NCI-H2196 treated with DMSO at 0.1 percent for 48 hours (cell line): ENCODE data around the gene LRRC4C.
"Not testable (repeated sequence)": the region's sequence is repeated elsewhere in the genome, so short reads cannot be mapped to it uniquely, and the experiment has no call there.

ENCODE experiments used
- DNase-seq: peaks from one replicate; lab custom pipeline; 2025; ENCODE audit not compliant: unreplicated experiment; lab: John Stamatoyannopoulos, UW

LRRC4C gene

DNA sequence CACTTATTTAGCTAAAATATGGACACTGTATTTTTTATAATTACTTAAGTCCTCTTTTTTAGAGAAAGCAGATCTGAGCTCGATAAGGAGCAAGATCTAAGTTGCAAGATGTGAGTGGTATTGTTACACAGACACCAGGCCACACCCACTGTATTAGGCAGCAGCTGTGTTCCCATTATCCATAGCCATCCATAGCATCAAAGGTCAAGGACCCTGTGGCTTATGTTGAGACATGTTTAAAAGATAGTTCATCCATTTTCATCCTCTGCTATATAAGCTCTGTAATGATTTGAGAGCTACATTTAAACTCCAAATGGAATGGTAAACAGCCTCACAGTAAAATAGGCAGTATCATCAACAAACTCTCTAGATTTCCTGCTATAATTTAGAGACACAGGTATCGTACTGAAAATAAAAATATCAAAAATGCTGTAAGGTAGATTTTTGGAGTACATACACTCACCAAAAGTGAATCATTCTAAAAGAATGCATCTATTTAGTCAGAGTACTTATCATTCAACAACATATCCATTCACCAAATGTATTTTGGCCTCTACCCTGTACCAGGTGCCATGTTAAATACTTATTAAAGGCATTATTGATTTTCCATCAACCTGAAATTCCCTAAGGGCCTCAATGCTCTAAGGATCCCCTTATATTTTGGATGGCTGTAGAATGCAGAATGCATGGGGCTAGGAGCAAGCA is 574.0 kb downstream of the LRRC4C start:
- no peak for DNase-seq

DNA sequence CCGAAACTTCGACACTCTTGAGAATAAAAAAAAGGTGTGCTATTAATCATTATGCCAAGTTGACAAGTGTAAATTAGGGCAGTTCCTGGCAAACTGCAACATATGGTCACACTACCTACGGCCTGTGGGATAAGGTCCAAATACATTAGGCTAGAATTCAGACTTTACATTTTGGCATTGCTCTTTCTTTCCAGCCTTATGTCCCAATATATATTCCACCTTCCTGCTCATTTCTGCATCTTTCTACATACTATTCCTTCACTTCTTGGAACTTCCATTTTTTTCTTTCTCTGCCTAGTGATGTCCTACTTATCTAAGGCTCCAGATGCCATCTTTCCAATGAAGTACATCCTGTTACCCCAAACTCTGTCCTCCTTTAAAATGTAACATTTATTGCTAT is 577.2 kb downstream of the LRRC4C start:
- no peak for DNase-seq

DNA sequence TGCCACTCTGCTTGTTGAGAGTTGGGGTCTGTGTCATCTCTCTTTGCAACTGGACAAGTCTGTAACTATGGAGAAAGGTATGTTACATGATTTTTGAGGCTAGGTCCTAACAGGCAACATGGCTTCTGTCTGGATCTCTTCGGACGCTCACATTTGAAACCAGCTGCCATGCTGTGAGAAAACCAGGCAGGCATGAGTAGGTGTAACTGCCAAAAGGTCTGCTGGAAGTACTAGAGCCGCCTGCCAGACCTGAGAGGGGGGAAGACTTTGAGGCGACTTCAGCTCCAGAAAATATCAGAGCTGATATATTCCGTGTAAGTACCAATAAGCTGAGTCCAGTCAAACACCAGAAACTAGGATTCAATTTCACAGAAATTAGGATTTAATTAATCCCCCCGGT is 579.5 kb downstream of the LRRC4C start:
- DNase-seq = no peak

DNA sequence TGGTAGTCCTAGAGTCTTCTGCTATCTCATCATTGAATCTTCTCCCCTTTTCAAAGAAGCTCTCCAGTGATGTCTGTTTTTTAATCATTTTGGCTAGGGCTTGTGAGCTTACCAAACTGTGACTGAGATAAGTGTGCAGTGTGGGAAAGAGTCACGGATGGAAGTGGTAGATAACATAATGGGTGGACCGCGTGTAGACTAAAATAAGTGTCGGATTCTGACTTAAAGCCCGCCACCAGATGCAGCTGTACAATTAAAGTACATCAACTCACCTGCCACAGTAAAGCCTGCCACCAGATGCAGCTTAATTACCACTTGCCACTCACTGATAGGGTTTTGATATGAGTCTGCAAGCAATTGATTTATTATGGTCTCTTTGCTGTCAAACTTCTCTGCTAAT is 581.5 kb downstream of the LRRC4C start:
- no peak for DNase-seq

DNA sequence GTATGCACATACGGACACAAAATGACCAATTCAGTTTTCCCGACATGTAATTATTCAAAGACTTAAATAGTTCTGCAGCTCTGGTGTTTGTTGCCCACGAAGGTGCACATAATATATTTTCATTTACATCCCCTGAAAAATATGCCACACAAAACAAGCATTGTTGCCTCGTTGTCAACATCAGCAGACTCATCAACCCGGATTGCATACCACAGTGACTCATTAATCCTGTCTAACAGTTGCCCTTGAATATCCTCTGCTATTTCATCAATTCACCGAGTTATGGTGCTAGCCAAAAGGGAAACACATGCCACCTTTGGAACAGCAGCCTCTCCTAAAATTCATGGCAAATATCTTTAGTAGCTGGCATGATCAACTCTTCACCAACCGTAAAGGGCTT is 582.2 kb downstream of the LRRC4C start:
- no peak for DNase-seq

DNA sequence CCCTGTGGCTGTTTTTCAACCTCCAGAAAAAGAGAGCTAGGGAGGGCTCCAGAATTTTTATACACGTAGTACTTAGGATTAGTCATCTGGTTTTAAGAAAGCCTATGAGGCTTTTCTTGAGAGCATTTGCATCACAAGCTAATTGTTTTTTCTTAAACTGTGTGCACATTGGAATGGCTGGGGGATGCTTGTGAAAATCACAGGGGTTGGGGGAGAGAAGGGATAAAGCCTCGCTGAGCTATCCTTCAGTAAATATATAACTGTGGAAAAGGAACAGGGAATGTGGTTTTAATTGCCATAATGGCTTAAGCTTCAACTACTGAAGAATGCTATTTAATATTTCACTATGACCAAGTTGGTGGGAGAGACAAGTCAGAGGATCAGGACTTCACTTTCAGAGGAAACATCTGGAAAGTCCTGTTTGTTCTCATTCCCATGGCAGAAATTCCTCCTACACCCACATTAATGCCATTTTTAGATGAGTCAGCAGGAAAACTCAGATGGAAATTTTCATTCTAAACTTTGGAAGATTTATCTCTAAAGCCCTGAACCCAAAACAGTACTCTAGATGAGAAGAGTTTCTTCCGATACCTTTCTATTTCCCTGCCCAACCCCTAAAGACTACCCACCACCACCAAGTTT is 591.3 kb downstream of the LRRC4C start:
- no peak for DNase-seq

DNA sequence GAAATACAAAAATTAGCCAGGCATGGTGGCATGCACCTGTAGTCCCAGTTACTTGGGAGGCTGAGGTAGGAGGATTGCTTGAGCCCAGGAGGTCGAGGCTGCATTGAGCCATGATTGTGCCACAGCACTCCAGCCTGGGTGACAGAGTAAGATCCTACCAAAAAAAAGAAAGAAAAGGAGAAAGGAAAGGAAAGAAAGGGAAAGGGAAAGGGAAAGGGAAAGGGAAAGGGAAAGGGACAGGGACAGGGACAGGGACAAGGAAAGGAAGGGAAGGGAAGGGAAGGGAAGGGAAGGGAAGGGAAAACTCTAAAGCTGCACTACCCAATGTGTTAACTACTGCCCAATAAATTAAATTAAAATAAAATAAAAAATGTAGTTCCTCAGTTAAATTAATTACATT is 601.7 kb downstream of the LRRC4C start:
- not testable (repeated sequence) for DNase-seq

DNA sequence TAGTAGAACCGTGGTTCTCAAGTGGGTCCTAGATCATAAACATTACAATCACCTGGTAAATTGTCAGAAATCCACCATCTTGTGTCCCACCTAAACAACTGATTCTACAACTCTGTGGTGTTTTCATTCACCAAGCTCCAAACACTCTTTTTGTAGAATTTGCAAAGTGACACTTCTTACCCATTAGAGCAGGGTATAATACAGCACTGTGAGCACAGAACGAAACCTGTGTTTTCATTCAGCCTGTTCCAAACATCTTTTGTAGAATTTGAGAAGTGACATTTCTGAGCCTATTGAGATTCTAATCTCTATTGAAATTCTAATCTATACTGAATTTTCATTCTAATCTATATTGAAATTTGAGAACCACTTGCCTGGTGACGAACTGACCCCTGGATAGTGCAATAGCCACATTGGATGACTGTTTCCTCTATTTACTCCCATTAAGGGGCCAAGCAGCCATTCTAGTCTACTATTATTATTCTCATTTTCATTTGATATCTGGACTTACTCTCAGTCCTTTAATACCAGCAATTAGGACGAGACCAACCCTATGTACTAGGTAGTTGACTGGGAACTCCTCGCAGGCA is 616.6 kb downstream of the LRRC4C start:
- no peak for DNase-seq

DNA sequence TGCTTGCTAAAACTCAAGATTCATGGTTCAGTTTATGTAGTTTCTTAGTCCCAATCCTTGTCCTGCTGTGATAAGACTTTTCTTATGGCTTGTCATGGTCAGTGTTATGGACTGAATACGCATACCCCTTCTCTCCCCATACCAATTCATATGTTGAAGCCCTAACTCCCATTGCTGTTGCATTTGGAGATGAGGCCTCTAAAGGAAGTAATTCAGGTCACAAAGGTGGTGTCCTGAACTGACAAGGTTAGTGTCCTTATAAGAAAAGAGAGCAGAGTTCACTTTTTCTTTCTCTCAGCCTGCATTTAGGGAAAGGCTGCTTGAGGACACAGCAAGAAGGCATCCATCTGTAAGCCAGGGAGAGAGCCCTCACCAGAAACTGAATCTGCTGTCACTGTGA is 618.2 kb downstream of the LRRC4C start:
- no peak for DNase-seq

DNA sequence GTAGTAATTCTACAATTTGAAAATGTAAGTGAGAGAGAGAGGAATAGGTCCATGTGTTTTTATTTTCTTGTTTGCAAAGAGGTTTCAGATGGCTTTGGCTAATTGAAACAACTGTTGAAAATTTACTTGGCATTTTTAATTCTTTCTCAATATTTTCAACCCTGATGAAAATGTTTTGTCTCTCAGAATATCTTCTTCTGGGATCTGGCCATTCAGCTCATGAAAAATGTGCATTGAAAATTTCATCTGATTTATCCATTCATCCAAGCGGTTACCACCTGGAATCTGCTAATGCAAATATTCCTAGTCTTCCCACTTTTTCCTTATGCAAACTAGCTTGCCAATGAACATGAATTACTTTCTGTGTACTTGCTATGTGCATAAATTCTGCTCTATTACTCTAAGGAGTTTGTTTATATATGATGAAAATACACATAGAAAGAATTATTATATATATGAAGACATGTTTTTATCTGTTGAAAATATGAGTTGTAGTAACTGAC is 621.2 kb downstream of the LRRC4C start:
- DNase-seq = no peak

DNA sequence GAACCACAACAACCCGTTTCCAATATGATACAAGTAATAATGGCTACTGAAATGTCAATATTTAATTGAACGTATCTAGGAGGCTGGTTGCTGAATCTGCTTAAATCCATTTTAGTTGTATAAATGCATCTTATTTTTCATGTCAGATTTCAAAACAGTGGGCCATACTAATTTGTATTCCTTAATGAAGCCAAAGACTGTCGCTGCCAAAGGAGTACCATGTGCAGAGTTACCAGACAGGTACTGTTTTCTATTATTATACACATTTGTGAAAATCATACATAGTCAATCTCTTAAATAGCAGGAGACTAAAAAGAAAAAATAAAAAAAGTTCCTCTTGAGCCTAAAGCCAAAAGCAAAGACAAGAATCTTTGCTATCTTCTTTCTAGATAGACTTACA is 632.3 kb downstream of the LRRC4C start:
- DNase-seq = no peak

DNA sequence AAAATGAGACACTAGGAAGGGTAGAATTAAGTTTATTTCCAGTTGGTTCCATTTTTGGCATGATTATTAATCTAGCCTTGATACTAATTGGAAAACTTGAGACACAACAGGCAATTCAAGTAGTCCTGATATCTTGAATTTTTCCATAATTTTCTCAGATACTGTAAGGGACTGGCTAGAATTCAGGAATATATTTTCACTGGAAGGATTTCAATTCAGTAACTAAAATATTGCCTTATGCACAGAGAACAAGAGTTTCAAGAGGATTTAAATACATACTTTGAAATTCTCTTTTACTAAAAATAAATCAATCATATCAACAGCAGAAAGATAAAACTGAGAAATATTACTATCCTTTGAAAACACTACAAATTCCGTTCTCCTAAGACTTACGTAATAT is 632.9 kb downstream of the LRRC4C start:
- DNase-seq = no peak

DNA sequence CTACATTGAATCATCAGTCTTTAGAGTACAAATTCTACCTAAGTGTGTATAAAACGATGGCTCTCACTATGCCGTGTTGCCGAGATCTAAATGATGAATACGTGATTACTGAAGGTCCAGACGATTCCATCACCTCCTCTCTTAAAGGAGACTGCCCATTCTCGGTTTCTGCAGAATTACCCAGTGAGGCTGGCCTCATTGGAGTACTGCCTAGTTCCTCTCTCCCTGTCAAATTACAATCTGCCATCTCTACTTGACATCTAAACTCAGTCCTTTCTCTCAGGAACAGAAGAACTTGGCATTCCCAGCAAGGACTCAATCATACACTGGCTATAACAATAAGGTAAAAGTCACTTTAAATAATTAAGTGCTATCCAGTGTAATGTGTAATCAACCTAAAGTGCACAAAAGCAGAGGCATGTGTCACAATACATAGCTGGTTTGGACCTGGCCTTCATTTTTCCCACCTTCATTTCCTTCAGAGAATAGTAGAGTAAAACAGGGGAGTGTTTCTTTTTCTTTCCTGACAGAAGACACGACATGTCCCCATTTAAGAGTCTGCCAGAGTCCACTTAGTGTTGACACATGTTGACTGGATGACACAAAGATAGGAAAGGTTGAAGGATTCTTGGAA is 634.1 kb downstream of the LRRC4C start:
- no peak for DNase-seq

DNA sequence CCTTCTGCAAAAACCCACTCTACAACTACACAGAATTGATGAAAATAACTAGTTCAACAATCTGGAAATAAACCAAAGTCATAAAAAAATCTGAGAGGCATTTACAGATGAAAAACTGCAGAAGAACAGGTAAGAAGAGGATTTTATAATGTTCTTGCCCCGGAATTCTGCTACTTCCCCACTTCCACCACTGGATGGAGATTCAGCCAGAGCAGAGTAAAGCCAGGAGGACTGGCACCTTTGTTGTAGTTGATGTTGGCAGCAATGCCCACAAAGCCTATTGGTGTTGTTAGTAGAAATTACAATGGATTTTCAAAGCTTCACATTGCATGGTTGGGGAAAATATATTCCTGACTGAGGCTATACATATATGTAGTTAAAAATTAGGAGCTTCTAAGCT is 640.2 kb downstream of the LRRC4C start:
- no peak for DNase-seq

DNA sequence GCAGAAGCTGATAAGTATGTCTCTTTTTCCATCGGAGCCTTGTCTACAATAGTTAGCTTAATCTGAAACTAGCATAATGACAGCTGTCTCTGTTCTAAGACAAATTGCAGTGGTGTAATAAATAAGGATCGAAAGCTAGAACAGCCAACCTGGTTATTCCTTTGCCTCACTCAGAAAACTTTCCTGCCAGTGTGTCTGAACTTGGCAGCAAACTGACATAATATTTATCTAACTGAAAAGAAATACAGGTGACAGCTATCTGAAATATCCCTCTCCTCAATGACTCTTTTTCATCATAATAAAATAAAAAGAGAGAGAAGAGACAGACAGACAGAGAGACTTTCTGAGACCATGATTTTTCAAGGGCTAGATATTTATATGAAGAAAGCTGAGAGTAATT is 642.5 kb downstream of the LRRC4C start:
- DNase-seq = no peak

DNA sequence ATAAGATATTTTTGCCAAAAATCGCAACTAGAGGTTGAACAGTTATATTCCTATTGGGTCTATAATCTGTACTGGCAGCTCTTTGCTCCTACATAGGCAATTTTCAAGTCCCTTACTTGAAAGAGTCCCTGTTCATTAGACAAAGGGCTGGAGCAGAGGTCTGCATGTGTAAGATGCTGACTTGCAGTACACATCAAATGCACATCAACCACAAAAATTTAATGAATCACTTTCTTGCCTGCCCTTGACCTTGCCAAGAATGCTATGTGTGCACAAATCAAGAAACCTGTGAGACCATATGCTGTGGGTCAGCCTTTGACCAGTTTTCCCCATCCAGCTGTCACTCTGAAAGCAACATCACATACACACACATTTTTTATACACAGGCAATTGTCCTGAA is 661.5 kb downstream of the LRRC4C start:
- DNase-seq = no peak

DNA sequence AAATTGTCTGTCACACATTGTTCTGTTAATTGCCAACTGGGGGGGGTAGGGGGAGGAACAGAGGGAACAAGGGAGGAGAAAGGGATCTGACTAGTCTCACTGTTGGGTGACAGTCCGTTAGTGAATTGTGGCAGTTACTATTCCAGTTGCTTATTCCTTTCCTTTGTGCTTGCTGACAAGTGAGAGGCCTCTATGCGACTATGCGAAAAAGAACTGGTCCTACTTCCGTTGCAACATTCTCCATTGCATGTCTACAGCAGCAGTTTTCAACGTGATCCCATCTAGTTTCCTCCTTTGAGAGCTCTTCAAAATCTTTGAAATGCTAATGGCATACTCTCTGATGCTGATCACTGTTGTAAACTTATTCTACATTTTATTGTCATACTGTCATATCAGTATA is 672.2 kb downstream of the LRRC4C start:
- no peak for DNase-seq

DNA sequence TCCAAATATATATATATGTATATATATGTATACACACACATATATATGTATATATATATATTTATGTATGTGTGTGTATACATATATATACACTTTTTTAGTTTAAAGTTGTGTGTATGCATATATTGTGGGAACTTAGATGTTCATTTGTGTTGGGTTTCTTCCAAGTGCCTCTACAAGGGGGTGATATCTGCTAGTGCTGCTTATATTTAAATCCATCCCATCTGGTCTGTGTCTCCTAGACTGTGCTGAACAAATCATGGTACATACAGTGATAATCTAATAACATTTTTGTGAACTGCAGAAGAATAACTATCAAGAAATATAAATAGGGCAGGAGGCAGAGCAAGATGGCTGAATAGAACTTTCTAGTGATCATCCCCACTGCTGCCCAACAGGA is 696.4 kb downstream of the LRRC4C start:
- DNase-seq = no peak

DNA sequence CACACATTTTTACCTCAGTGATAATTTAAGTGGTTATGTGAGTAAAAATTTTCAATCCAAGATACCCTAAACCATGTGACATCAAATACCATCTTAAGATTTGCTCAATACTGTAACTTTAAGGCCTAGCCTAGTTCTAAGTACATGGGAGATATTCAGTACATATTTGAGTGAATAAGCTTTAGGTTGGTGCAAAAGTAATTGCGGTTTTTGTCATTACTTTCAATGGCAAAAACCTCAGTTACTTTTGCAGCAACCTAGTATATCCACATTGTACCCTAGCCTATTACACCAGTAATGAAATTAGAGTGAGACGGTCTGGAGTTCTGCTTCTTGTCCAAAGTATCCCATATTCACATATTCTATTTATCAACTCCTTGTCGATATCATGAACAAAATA is 700.1 kb downstream of the LRRC4C start:
- no peak for DNase-seq

DNA sequence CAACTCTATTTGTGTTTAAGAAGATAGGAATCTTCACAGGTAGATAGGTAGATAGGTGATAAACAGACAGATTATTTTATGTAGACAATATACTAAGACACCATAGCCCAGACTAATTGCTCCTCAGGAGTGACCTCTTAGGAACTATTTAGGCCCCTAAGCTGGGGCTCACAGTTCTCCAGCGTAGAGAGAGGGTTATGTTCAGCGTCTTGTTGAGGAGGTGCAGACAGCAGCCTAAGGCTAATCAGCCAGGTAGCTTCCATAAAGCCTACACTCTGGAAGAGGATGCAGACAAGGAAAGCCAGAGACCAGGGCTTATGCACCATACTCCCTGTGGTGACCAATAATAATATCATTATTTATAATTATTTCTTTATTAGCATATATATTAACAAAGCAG is 705.2 kb downstream of the LRRC4C start:
- no peak for DNase-seq

DNA sequence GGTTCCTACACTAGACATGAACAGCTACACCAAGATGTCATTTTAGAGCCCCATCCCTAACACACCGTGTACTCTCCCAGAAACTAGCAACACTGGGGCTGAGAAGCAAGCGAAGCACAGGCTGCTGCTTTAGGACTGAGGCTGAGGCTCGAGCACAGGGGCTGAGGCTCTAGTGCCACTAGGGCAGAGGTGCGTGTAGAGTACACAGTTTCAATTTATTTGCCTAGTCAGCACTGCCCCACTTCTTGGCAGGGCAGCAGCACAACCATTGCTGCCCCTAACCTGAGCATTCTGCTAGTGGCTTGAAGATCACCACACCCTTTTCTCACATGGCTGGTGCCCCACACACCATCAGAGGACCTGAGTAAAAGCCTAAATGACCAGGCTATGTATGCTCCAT is 713.2 kb downstream of the LRRC4C start:
- no peak for DNase-seq

DNA sequence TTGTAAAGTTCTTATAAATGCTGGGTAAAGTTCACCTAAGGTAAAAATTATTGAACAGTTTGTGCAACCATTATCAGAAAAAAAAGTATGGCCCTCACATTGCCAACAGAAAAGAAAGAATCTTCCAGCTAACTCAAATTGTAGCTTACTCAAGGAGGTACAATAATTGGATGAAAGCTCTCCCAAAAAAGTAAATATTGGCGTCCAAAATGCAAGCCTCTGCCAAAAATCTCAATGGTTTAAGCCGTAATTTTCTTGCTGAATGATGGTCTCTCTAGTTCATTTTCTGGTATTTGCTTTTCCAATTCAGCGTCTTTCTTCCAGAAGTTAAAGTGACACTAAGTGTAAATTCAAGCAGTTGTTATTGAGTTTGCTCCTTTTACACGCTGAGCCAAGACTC is 727.3 kb downstream of the LRRC4C start:
- no peak for DNase-seq
